Measurements from ENCODE around the gene CACHD1.
"Not testable (repeated sequence)": the region's sequence is repeated elsewhere in the genome, so short reads cannot be mapped to it uniquely, and the experiment has no call there.

CACHD1 gene

DNA sequence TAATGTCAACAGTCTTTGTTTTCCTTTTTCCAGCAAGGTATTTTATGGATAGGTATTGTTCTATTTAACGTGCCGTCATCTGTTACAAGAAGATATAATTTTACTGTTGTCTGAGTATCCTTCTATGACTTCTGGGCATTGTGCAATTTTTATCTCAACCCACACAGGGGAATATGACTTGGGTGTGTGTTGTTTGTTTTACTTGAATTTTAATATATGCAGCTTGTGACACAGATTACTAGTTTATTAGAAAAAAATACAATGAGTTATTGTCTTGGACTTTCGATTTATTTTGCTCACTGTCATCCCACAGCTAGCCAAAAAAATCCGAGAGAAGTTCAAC, 111.9 kb downstream of the CACHD1 start:
- no peak for DNase-seq (ENCODE audit: low read depth in 3 of 3, low spot score in 1 of 3)

DNA sequence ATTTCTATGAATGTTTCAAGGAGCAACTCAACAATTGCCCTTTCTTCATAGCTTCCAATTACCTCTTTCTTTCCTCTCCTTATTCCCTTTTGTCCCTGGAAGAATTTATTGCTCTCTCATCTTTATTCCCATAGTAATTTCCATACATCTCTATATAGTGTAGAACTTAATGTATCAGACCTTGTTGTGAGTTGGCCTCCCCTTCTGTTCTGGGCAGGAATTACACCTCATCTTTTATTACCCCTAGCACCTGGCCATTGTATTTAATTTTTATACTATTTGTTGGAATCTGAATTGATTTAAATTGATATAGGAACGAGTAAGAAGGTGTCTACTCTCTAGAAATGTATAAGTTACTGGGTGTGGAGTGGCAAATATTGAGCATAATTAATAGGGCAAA, 114.5 kb downstream of the CACHD1 start:
- no peak for DNase-seq (ENCODE audit: low read depth in 3 of 3, low spot score in 1 of 3)

DNA sequence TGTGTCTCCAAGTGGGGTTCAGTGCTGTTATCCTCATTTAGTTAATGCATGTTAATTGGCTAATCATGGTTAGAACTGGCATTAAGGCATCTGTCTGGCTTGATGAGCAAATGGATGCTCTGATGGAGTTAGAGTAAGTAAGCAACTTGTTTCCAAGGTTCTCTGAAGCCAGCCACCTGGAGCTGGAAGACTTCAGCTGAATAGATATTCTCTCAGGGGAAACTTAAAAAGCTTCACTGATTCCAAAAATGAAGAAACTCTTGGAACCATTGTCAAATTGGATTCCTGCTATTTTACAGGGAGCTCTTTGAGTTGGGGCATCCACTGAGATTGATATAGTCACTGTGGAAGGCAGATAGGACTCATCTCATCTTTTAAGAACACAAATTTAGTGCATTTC, 118.9 kb downstream of the CACHD1 start:
- no peak for DNase-seq (ENCODE audit: low read depth in 3 of 3, low spot score in 1 of 3)

DNA sequence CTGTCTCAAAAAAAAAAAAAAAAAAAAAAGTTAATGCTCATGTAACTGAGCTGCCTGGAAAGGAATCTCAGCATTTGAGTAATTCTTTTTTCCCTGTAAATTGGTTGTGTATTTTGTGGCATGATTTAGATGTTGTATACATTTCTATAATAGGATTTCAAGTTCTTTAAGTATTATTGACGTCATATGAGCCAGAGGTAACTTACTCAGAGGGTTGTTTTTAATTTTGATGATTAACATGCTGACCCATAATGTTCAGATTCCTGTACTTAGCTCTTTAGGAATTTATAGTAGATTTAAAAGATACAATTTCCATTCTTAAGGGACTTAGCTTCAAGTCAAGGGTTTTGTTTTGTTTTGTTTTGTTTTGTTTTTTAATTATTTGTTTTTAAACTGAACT, 120.4 kb downstream of the CACHD1 start:
- no peak for DNase-seq (ENCODE audit: low read depth in 3 of 3, low spot score in 1 of 3)

DNA sequence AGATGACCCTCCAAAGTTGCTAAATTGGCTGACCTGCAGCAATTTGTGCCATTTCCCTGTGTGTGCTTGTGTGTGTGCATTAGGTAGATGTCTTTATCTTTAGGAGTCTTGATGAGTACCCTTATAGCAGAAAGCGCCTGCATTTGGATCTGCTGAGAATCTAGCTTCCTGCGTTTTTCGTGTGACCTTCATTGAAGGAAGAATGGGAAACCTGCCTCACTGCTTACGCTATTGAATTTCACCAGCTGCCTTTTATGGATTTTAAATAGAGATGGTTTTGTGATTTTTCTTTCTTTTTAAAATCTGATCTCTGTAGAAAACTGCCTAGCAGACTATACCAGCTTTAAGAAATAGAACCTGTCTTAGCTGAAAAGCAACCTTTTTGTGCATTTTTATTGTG, 124.5 kb downstream of the CACHD1 start:
- no peak for DNase-seq (ENCODE audit: low read depth in 3 of 3, low spot score in 1 of 3)

DNA sequence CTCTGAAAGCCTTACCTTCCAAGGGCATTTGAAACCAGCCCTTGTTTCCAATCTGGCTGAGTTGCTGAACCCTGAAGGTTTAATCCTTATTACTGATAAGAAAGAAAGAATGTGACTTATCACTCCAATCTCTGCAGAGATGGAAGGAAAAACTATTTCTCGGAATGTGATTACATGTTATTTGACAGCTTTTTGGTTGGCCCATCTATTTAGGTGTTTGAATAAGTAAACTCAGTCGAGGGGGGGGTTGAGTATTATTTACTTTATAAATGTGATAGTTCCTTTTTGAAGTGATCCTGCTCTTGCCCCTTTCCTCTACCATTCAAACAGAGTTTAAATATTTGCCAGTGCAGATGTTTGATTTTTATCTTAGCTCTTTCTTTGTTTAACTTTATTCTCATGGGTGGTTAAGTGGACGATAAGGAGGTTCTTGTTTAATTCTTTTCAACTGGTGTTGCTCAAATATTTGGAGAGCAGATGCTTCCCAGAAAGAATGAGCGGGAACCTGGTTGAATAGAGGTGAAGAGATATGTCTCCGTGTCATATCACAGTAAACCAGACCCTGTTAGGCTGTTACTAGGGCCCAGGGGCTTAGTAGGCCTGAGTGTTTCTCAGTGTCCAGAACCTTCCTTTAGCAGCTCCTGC, 126.1 kb downstream of the CACHD1 start:
- DNase-seq (ENCODE audit: low read depth in 3 of 3, low spot score in 1 of 3), result no peak

DNA sequence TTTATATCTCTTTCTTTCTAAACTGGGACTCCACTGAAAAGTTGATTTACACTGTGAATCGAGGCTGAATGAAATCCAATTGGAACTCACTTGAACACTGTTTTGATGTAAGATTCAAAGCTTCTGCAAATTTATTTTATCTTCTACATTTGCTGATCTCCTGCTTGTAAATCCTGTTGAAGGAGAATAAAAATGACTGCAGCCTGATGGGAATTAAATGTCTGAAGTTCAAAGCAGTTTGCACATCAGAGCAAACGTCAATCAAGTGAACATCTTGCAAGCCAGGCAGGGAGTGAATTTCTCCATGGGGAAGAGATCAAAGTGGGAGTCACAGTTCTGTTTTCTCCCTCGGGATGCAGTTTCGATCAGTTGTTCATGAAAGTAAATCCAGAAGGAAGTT, 127.2 kb downstream of the CACHD1 start:
- no peak for DNase-seq (ENCODE audit: low read depth in 3 of 3, low spot score in 1 of 3)

DNA sequence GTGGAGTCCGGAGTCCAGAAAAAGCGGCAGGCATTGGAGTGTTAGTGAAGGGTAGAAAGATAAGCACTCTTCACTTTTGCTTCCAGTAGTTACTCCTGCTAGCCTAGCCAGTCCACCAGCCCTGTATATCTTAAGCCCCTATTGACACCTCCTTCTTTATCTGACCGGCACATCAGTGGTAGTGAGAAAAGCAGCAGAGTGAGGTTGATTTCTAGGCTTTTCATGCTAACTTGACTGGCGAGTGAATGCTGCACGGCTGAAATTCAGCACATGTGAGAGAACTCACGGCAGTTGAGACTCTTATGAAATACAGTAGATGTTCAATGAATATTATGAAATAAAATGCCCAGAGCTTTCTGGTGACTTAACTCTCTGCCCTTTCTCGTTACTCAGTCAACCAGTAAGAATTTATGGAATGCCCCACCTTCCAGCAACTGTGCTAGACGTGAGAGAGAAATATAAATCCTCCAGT, 128.2 kb downstream of the CACHD1 start:
- no peak for DNase-seq (ENCODE audit: low read depth in 3 of 3, low spot score in 1 of 3)

DNA sequence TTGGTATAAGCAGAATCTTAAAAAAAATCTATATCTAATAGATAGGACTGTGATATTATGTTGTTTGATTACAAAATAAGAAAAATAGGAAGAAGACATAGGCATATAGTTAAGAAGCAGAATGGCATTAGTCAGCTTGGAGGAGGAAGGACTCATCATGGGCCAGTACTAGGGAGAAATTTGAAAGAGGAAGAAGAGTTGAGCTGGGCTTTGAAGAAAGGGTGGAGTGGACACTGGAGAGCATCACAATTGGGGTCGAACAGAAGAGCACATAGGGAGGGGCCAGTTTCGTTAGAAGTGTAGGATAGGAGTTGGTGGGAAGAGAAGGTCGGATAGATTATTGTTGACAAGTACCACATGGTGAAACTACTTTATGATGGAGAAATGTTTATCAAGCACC, 129.3 kb downstream of the CACHD1 start:
- no peak for DNase-seq (ENCODE audit: low read depth in 3 of 3, low spot score in 1 of 3)

DNA sequence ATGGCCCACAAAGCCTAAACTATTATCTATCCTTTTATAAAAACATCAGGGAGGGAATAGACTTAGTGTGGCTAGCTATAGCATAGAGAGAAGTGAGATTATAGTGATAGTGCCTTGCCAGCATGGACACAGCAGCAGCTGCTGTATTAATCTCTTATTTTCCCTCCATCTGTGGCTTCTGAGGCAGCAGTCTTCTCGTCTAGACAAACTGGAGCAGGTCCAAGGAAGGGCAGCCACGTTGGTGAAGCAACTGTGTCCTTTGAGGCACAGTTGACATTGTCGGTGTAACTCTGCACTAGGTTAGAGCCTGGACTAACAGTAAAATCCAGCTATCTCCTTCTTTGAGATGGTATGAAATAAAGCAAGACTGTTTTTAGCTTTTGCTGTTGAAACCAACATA, 131.3 kb downstream of the CACHD1 start:
- no peak for DNase-seq (ENCODE audit: low read depth in 3 of 3, low spot score in 1 of 3)

DNA sequence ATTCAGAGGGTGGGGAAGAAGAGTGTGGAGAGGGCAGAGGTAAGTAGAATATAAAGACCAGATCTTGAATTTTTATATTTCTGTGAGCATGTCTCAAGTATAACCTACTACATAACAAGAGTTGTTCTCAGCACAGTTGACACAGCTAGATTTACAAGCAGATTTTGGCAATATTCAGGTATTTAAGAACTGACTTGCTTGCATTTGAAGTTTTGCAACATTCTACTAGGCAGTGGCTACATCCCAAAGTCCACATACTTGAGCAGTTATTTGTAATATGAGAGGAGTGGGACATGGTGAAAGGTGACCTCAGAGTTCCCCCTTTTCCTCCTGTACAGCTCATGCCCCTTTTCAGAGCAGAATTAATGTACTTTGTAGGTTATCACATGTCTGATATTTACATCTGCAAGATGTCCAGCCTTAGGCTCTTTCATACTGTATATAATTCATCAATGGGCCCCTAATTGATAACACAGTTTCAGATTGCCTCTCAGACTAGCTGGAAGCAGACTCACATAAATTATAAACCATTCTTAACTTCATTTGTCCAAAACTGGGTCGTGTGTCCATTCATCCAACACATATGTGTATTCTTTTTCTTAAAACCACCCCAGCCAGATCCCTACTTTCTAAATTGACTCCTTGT, 138.2 kb downstream of the CACHD1 start:
- DNase-seq (ENCODE audit: low read depth in 3 of 3, low spot score in 1 of 3), result no peak

DNA sequence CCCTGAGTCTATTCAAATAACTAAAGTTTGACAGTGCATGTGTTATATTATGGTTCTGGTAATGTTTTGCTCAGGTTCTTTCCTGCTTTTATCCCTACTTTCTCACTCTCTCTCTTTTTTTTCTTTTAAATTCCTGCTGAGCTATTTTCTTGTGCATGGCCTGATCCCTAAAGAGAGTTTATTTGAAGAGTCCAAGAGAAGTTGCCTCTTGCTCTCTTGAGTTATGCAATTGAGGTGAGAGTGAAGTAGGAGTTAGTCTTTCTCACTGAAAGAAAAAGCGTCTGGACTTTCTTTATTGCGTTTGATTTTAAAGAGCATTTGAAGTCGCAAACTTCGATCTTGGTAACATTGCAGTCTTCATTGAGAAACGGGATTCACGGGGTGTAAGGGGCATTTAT, 138.7 kb downstream of the CACHD1 start:
- DNase-seq (ENCODE audit: low read depth in 3 of 3, low spot score in 1 of 3), result no peak

DNA sequence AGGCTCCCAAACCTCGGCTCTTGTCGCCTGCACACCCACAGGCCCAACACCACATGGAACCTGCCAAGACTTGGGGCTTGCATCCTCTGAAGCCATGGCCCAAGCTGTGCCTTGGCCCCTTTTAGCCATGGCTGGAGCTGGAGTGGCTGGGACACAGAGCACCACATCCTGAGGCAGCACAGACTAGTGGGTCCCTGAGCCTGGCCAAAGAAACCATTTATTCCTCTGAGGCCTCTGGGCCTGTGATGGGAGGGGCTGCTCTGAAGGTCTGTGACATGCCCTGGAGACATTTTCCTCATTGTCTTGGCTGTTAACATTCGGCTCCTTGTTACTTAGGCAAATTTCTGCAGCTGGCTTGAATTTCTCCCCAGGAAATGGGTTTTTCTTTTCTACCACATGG, 141.0 kb downstream of the CACHD1 start:
- not testable (repeated sequence) for DNase-seq (ENCODE audit: low read depth in 3 of 3, low spot score in 1 of 3)

DNA sequence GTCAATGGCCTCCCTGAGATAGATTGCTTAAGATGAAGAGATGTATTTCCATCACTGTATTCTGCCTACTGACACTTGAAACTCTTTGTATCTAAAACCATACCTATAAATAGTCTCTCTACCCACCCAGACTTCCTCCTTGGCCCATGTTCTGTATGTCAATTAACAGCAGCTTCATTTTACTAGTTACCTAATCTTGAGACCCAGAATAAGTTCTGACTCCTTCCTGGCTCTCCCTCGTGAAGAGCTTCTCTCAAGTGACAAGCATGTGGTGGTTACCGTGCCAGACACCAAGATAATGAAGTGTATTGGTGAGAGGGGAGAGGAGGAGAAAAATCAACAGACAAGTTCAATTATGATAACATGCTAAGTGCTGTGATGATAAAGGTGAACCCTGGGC, 146.1 kb downstream of the CACHD1 start:
- no peak for DNase-seq (ENCODE audit: low read depth in 3 of 3, low spot score in 1 of 3)

DNA sequence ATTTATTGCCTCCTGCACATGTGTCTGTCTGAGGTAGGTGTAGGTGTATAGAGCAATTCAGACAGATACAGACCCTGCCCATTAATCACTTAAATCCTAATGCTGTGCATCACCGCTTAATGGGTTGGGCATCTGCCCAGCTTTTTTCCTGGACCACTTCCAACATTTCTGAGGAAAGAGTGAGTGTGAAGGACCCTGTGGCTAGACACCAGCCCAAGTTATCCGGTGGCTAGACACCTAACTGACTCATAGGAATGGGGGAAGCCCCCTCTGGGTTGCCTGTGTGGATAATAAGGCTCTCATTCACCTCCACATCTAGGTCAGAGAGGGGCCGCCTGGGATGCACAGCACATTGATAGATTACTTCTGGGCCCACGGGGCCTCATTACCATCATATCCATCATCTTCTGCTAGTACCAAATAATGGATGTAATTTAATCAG, 153.8 kb downstream of the CACHD1 start:
- no peak for DNase-seq (ENCODE audit: low read depth in 3 of 3, low spot score in 1 of 3)

DNA sequence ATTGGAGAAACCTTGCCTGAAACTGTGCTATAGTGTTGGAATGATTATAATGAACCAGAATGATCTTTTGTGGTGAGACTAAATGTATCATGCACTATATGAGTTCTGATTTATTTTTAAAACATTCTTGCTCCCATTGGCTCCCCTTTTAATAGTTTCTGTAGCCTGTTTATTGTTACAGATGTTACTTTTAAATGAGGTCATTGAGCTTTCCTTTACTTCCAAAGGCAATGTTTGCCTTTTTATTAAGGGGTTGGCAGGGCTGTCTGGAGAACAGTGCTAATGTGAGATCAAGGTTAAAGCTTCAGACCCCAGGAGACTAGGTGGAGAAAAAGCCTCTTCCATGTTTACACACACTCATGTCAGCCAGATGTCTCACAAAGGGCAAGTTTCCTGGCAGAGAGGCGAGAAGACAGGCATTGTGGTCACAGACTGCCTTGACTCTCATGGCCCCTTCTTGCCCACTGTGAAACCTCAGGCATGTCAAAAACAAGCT, 154.3 kb downstream of the CACHD1 start:
- DNase-seq (ENCODE audit: low read depth in 3 of 3, low spot score in 1 of 3), result no peak

DNA sequence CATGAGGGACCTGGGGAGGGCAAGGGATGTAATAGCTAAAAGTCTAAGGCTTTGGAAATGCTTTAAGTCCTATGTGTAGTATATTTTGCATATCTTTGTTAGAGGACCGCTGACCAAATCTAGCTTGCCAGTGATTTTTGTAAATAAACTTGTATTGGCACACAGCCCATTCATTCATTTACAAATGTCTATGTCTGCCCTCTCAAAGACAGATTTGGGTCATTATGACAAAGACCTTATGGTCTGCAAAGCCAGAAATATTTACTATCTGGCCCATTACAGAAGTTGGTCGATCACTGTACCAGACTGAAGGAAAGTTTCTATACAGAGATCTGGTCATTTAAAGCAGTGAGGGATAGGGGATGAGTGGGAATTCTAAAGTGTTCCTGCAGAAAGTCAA, 154.9 kb downstream of the CACHD1 start:
- DNase-seq (ENCODE audit: low read depth in 3 of 3, low spot score in 1 of 3), result no peak

DNA sequence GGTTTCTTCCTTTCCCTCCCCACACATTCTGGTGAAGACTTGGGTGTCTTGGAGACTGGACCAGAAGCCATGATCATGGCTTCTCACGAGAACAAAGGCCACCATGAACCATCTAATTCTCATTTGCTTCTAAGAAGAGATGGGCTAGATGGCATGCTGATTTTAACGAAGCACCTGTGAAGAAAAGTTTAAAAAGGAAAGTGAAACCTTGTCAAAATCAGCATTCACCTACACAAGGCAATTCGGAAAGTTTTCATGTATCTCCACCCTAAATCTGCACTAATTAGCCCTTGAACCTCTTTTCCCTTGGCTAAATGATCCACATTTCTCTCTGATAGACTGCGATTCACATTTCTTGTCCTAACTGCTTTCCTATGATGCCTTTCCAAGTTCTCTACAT, 160.7 kb downstream of the CACHD1 start:
- DNase-seq (ENCODE audit: low read depth in 3 of 3, low spot score in 1 of 3), result no peak

DNA sequence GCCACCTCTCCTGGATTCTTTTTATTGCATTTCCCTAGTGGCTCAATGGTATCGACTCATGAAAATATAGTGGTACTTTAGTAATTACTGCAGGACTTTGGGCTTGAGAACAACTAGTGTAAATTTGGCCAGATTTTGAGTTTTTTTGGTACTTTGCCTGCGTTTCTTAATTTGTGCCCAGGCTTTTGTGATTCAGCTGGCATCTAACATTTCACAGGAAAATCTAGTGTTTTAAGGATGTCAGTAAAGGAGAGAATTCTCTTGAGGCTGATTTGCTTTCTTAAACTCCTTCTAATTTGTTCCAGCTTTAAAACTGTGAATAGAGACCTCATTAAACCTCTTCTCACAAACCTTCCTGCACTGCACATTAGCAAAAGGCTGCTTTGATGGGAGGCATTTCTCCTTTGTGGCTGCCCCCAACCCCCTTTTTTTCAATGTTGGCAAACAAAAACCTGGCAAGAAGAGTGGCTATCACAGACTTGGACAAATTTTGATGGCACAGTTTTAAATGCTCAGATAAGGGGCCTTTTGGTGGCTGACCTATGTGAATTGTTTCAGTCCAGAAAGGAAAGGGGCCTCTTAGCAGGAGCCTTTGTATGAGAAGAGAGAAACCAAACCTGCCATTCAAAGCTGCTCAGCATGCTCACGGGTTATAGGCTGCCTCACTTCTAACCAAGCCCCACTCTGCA, 161.6 kb downstream of the CACHD1 start:
- no peak for DNase-seq (ENCODE audit: low read depth in 3 of 3, low spot score in 1 of 3)

DNA sequence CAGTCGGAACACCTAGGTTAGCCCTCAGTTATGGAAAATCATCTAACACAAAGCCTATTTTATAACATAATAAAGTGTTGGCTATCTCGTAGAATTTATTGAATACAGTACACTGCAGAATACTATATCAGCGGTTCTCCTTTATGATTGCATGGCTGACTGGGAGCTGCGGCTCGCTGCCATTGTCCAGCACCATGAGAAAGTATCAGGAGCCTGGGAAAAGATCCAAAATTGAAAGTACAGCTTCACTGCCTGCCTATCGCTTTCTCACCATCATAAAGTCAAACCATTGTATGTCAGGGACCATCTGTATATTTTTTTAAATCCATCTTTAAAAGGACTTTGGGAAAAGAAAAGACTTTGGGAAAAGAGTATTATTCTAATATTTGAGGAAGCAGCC, 163.0 kb downstream of the CACHD1 start:
- DNase-seq (ENCODE audit: low read depth in 3 of 3, low spot score in 1 of 3), result no peak

DNA sequence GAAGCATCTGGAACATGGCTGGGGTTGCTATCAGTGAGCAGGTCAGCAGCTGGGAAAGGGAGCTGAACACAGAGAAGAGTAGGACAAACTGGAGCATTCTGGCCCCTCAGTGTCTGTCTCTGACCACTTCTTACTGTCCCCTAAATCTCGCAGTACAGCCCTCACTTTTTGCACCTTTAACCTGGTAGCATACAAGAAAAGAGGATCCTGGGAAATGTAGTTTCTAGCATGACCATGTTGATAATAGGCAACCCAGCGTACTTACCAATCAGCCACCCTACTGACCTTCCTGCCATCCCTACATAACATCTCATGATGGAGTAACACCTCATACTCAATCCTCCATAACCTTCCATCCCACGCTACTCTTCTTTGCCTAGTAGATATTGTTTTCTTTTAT, 175.8 kb downstream of the CACHD1 start:
- DNase-seq (ENCODE audit: low read depth in 3 of 3, low spot score in 1 of 3), result no peak

DNA sequence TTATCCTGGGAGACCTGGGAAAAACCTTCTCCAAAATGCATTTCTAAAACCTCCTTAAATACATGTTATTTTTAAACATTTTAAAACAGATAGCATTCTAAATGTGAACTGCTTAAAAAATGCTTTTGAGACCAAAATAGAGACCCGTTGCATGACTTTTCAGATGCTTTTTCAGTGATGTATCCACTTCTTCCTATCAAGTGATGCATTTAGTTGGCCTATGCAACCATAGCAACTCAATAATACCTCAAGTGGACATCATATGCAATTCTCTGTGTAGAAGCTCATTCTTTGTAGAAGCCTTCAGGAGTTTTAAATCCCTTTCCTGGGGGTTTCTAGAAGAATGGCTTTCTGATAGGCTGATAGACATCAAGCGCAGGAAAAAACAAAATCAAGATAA, 180.5 kb downstream of the CACHD1 start:
- DNase-seq (ENCODE audit: low read depth in 3 of 3, low spot score in 1 of 3), result no peak
